GM19035 (cell line): Measurements from ENCODE around the gene RWDD1.

Source experiments
- ATAC-seq: cut with Tn5 transposase; IDR thresholded peaks from one replicate; pipeline ENCODE4 v1.9.1; 2021; ENCODE audit not compliant: unreplicated experiment

Gene RWDD1

GRCh38 chr6:116570856-116571682 lies at the start of gene RWDD1:
RWDD1 (plus strand) TSS chr6:116571504; CDS start chr6:116571583, 79 bp downstream.
- ATAC-seq: peak; percentile 96

GRCh38 chr6:116522896-116523295 lies 48.4 kb upstream of the RWDD1 start:
- no peak for ATAC-seq

- ATAC-seq: no peak
Measured at GRCh38 chr6:116524236-116524635, 47.1 kb upstream of the RWDD1 start.

- ATAC-seq: no peak
Measured at GRCh38 chr6:116528133-116528532, 43.2 kb upstream of the RWDD1 start.

- ATAC-seq: no peak
Measured at GRCh38 chr6:116528780-116529179, 42.5 kb upstream of the RWDD1 start.

GRCh38 chr6:116529466-116530290 lies 41.6 kb upstream of the RWDD1 start:
- no peak for ATAC-seq

GRCh38 chr6:116530436-116530835 lies 40.9 kb upstream of the RWDD1 start:
- no peak for ATAC-seq

- ATAC-seq: peak; percentile 79
Measured at GRCh38 chr6:116531675-116532570, 39.4 kb upstream of the RWDD1 start.

- ATAC-seq: no peak
Measured at GRCh38 chr6:116533233-116533957, 37.9 kb upstream of the RWDD1 start.

GRCh38 chr6:116535109-116535508 lies 36.2 kb upstream of the RWDD1 start:
- no peak for ATAC-seq

- ATAC-seq: no peak
Measured at GRCh38 chr6:116536216-116536621, 35.1 kb upstream of the RWDD1 start.

- no peak for ATAC-seq
Measured at GRCh38 chr6:116542426-116542825, 28.9 kb upstream of the RWDD1 start.

GRCh38 chr6:116543149-116543548 lies 28.2 kb upstream of the RWDD1 start:
- no peak for ATAC-seq

- ATAC-seq: no peak
Measured at GRCh38 chr6:116545651-116546050, 25.7 kb upstream of the RWDD1 start, which contains the start of gene TRAPPC3L. TRAPPC3L (minus strand) TSS chr6:116545684; CDS start chr6:116545514, 170 bp downstream.

- ATAC-seq: no peak
Measured at GRCh38 chr6:116547358-116547757, 23.9 kb upstream of the RWDD1 start.

- no peak for ATAC-seq
Measured at GRCh38 chr6:116550796-116551195, 20.5 kb upstream of the RWDD1 start.

GRCh38 chr6:116553451-116553850 lies 17.9 kb upstream of the RWDD1 start, which contains the start of gene CALHM4:
CALHM4 (plus strand) TSS chr6:116553751; CDS start chr6:116553794, 43 bp downstream.
- ATAC-seq: no peak

GRCh38 chr6:116556065-116556464 lies 15.2 kb upstream of the RWDD1 start:
- no peak for ATAC-seq

GRCh38 chr6:116556814-116557415 lies 14.4 kb upstream of the RWDD1 start:
- ATAC-seq: no peak

- ATAC-seq: no peak
Measured at GRCh38 chr6:116557893-116558292, 13.4 kb upstream of the RWDD1 start.
